ENCODE data around the gene KIF19. TPM values are rescaled to one million over a fixed set of nuclear protein-coding genes. Genes with fewer than 3 reads are reported as not detected.
"Not testable (repeated sequence)": the region's sequence is repeated elsewhere in the genome, so short reads cannot be mapped to it uniquely, and the experiment has no call there.

KIF19 gene
- total RNA-seq, 6 donors from 2014 or later = 0.46 to 13.7 (median 3.8) TPM

DNA sequence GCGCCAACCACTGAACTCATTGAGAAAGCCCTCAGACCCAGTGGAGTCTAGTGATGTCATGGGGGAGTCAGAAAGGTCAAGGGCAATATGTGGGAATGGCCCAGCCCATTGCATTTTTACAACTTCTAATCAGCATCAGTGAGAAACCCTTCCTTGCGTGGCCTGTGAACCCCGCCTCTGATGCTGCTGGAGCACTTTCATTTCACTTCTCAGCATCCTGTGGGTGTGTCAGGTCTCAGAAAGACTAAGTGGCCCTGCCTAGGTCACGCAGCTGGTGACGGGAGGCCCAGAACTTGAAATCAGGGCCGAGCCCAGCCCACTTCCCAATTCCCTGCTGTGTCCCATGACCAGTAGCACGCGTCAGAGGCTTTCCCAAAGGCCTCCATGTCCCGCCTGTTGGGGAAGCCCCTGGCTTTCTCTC, 45.9 kb upstream of the KIF19 start:
- no peak overlapping the region for H3K4me3 ChIP-seq
- TF ChIP-seq POLR2A (IDR thresholded peaks at IDR 0.05) (no peak), POLR2AphosphoS5 (IDR thresholded peaks at IDR 0.05) (no peak), EP300 (IDR thresholded peaks at IDR 0.05) (no peak)
- TF ChIP-seq, protein P1, sequence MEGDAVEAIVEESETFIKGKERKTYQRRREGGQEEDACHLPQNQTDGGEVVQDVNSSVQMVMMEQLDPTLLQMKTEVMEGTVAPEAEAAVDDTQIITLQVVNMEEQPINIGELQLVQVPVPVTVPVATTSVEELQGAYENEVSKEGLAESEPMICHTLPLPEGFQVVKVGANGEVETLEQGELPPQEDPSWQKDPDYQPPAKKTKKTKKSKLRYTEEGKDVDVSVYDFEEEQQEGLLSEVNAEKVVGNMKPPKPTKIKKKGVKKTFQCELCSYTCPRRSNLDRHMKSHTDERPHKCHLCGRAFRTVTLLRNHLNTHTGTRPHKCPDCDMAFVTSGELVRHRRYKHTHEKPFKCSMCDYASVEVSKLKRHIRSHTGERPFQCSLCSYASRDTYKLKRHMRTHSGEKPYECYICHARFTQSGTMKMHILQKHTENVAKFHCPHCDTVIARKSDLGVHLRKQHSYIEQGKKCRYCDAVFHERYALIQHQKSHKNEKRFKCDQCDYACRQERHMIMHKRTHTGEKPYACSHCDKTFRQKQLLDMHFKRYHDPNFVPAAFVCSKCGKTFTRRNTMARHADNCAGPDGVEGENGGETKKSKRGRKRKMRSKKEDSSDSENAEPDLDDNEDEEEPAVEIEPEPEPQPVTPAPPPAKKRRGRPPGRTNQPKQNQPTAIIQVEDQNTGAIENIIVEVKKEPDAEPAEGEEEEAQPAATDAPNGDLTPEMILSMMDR (IDR thresholded peaks at IDR 0.05) = no peak

DNA sequence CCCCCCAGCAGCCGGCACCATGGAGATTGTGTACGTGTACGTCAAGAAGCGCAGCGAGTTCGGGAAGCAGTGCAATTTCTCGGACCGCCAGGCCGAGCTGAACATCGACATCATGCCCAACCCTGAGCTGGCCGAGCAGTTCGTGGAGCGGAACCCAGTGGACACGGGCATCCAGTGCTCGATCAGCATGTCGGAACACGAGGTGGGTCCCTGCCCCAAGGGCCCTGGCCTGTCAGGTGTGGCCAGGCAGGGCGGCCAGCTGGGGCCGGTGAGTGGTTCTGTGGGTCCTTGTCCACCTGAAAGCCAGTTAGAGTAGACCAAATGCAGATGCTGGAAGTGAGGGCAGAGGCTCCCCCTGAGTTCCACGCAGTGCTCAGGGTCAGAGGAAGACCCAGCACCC, 44.2 kb upstream of the KIF19 start:
- H3K9me3 ChIP-seq = no peaks in the 10 kb centered on the region
- H3K4me1 ChIP-seq = peaks cover 0 to 4% (median 2%) of the 10 kb centered on the region in 4 donors
- no peak overlapping the region for H3K27ac ChIP-seq
- ATAC-seq (ENCODE audit: low FRiP score in 2 of 2) (no peak), DNase-seq (peak in 1 of 2 donors; percentile 76)
- TF ChIP-seq, protein P1 (IDR thresholded peaks at IDR 0.05) = no peak
- no peak for TF ChIP-seq POLR2A (IDR thresholded peaks at IDR 0.05)
- no peak for TF ChIP-seq POLR2AphosphoS5 (IDR thresholded peaks at IDR 0.05)
- TF ChIP-seq EP300 (IDR thresholded peaks at IDR 0.05) = no peak
- no peaks in the 10 kb centered on the region for H3K27me3 ChIP-seq
- WGBS, 2 donors = 94 to 95% methylated on average over 14 to 20 of the region's 20 CpGs
- H3K4me3 ChIP-seq = no peak overlapping the region
- no peaks in the 10 kb centered on the region for H3K36me3 ChIP-seq

More for the DNA sequence above, 45.9 kb upstream of the KIF19 start:
- WGBS, 2 donors = 70 to 76% methylated on average over 7 to 9 of the region's 9 CpGs
- Histone ChIP-seq H3K9me3 (no peaks in the 10 kb centered on the region), H3K27me3 (no peaks in the 10 kb centered on the region), H3K36me3 (no peaks in the 10 kb centered on the region), H3K27ac (peak overlapping the region in 1 of 4 donors; percentile 4), H3K4me1 (peaks cover 0 to 4% (median 1%) of the 10 kb centered on the region in 4 donors)
- DNase-seq (peak in 1 of 2 donors; percentile 32), ATAC-seq (ENCODE audit: low FRiP score in 2 of 2) (peak in 1 of 2 donors; percentile 47)

DNA sequence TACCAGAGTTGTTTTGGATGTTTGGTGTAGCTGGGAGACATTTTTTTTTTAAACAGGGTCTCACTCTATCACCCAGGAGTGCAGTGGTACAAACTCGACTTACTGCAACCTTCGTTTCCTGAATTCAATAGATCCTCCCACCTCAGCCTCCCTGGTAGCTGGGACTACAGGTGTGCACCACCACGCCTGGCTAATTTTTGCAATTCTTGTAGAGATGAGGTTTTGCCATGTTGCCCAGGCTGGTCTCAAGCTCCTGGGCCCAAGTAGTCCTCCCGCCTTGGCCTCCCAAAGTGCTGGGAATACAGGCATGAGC, 43.8 kb upstream of the KIF19 start:
- not testable (repeated sequence) for H3K9me3 ChIP-seq; ATAC-seq (ENCODE audit: low FRiP score in 2 of 2); H3K27ac ChIP-seq; DNase-seq; H3K36me3 ChIP-seq; H3K27me3 ChIP-seq; H3K4me3 ChIP-seq; H3K4me1 ChIP-seq
- WGBS, 2 donors = 90 to 92% methylated on average over 4 of the region's 4 CpGs

DNA sequence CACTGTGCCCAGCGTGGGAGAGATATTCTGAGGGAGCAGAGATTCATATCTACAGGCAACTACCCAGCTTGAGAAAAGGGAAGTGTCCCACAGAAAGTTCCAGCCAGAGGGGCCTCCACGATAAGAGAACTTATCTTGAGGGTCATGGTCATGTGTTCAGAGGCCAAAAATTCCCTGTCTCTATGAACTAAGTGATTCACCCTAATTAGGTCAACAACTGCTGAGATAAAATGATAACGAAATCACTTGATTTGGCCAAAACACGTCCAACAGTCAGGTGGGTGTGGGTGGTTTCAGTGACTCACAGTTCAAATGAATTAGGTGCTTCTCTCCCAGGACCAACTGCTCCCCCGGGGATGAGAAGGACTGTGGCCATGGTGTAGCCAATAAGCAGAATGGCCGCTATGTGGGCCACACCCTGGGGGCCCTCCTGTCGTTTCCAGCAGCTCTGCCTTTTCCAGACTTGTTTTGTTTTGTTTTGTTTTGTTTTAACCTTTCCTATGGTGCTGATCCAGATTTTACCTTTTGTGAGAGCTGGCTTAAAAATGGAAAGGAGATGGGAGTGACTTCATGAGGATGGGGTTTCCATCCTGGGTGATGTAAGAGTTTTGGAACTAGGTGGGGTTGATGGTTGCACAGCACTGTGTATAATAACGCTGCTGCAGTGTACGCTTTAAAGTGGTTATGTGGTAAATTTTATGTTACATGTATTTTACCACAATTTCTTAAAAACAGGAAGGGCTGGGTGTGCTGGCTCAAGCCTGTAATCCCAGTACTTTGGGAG, 43.2 kb upstream of the KIF19 start:
- Histone ChIP-seq H3K4me3 (no peak overlapping the region), H3K27me3 (no peaks in the 10 kb centered on the region), H3K4me1 (peaks cover 0 to 4% (median 2%) of the 10 kb centered on the region in 4 donors), H3K9me3 (no peaks in the 10 kb centered on the region), H3K36me3 (no peaks in the 10 kb centered on the region), H3K27ac (peak overlapping the region in 1 of 4 donors; percentile 35)
- peak in 1 of 2 donors; percentile 31 for ATAC-seq (ENCODE audit: low FRiP score in 2 of 2)
- WGBS, 2 donors = 39 to 41% methylated on average over 9 of the region's 9 CpGs
- TF ChIP-seq EP300 (IDR thresholded peaks at IDR 0.05) = no peak
- TF ChIP-seq, protein P1 (IDR thresholded peaks at IDR 0.05) = no peak
- no peak for TF ChIP-seq POLR2AphosphoS5 (IDR thresholded peaks at IDR 0.05)
- TF ChIP-seq POLR2A (IDR thresholded peaks at IDR 0.05) = no peak
- no peak for DNase-seq

DNA sequence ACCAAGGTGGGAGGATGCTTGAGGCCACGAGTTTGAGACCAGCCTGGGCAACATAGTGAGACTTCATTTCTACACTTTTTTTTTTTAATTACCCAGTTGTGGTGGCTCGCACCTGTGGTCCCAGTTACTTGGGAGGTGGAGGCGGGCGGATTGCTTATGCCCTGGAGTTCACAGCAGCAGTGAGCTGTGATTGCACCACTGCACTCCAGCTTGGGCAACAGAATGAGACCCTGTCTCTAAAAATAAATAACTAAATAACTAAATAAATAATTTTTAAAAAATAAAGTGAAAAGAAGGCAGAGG, 42.7 kb upstream of the KIF19 start:
- TF ChIP-seq POLR2A (IDR thresholded peaks at IDR 0.05) (no peak), POLR2AphosphoS5 (IDR thresholded peaks at IDR 0.05) (no peak), EP300 (IDR thresholded peaks at IDR 0.05) (no peak)
- no peak overlapping the region for H3K27ac ChIP-seq
- no peaks in the 10 kb centered on the region for H3K36me3 ChIP-seq
- no peaks in the 10 kb centered on the region for H3K9me3 ChIP-seq
- no peak overlapping the region for H3K4me3 ChIP-seq
- 77 to 82% methylated on average over 4 of the region's 4 CpGs for WGBS, 2 donors
- DNase-seq (no peak), ATAC-seq (ENCODE audit: low FRiP score in 2 of 2) (no peak)
- no peaks in the 10 kb centered on the region for H3K27me3 ChIP-seq
- H3K4me1 ChIP-seq = peaks cover 0 to 4% (median 2%) of the 10 kb centered on the region in 4 donors
